ENCODE data around the gene TESK1. TPM values are rescaled to one million over a fixed set of nuclear protein-coding genes. Genes with fewer than 3 reads are reported as not detected.
"Not testable (repeated sequence)": the region's sequence is repeated elsewhere in the genome, so short reads cannot be mapped to it uniquely, and the experiment has no call there.

TESK1 gene
- total RNA-seq, 1 donor from 2014 or later: 63.5 TPM

DNA sequence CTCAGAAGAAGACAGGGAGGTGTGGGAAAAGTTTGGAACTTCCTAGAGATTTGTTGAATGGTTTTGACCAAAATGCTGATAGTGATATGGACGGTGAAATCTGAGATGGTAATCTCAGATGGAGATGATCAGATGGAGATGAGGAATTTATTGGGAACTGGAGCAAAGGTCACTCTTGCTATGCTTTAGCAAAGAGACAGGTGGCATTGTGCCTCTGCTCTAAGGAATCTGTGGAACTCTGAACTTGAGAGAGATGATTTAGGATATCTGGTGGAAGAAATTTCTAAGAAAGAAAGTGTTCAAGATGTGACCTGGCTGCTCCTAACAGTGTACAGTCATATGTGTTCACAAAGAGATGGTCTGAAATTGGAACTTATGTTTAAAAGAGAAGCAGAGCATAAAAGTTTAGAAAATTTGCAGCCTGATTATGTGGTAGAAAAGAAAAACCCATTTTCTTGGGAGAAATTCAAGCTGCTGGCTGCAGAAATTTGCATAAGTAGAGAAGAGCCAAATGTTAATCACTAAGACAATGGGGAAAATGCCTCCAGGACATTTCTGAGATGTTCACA lies 25.3 kb upstream of the TESK1 start:
- DNase-seq (ENCODE audit: low read depth): not testable (repeated sequence)

GRCh38 chr9:35583521-35583920 lies 21.5 kb upstream of the TESK1 start:
- not testable (repeated sequence) for DNase-seq (ENCODE audit: low read depth)

- not testable (repeated sequence) for DNase-seq (ENCODE audit: low read depth)
These were observed 20.4 kb upstream of the TESK1 start for GRCh38 chr9:35584681-35585080.

DNA sequence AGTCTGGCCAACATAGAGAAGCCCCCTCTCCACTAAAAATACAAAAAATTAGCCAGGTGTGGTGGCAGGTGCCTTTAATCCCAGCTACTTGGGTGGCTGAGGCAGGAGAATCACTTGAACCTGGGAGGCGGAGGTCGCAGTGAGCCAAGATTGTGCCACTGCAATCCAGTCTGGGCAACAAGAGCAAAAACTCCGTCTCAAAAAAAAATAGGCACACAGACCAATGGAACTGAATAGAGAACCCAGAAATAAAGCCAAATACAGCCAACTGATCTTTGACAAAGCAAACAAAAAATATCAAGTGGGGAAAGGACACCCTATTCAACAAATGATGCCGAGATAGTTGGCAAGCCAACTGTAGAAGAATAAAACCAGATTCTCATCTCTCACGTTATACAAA lies 16.6 kb upstream of the TESK1 start:
- DNase-seq (ENCODE audit: low read depth): not testable (repeated sequence)

- no peak for DNase-seq (ENCODE audit: low read depth)
These were observed 11.5 kb upstream of the TESK1 start for GRCh38 chr9:35593581-35593980.

GRCh38 chr9:35594471-35594870 lies 10.6 kb upstream of the TESK1 start:
- no peak for DNase-seq (ENCODE audit: low read depth)

- not testable (repeated sequence) for DNase-seq (ENCODE audit: low read depth)
These were observed 8.2 kb upstream of the TESK1 start for GRCh38 chr9:35596907-35597306.

DNA sequence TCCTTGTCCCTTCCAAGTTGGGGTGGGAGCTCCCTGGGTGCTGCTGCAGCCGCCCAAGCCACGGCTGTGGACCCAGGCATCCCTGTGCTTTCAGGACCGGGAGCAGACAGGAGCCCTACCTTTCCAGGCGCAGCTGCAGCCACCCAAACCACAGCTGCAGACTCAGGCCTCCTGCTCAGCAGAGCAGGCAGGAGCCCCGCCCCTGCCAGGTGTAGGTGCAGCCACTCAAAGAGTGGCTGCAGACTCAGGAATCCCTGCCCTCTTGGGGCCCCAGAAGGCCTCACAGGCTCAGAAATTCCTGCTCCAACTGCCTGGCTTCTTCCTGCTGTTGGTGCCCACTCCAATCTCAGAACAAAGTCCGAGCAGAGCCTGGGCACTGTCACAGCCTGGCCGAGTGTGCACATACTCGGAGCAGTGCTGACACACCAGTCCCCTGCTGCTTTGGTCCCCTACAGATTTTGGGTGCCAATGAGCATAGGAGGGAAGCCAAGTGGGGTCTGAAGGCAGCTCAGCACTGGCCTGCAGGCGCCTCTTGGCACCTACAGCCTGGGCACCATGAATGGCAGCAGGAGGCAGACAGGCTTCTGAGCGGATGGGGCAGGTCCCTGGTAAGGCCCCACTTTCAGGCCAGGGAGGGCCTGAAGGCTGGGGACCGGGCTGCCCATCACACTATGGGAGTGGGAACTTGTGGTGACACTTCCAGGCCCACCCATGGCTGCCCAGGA lies 6.0 kb upstream of the TESK1 start:
- DNase-seq (ENCODE audit: low read depth): no peak

GRCh38 chr9:35599763-35600604 lies 5.1 kb upstream of the TESK1 start:
- no peak for DNase-seq (ENCODE audit: low read depth)

DNA sequence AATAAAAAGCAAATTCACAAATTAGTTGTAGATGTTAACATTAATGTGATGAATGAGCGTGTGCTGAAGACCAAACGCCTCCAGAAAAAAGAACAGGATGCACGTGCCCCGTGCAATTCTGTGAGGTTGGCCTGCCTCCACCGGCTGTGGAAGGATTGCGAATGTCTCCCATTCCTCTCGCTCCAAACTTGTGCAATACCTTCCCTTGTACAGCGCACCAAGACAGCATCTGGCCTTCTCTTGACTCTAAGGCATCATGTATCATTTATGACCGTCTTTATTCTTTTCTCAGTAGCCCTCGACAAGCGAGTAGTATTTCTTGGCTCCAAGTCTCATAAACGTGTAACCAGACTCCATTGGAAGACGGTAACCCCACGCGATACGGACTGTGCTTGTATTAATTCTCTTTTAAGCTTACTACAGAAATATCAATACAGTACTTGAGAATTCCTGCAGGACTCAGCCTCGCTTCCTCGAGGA lies 1.5 kb upstream of the TESK1 start:
- DNase-seq (ENCODE audit: low read depth): peak; percentile 76

DNA sequence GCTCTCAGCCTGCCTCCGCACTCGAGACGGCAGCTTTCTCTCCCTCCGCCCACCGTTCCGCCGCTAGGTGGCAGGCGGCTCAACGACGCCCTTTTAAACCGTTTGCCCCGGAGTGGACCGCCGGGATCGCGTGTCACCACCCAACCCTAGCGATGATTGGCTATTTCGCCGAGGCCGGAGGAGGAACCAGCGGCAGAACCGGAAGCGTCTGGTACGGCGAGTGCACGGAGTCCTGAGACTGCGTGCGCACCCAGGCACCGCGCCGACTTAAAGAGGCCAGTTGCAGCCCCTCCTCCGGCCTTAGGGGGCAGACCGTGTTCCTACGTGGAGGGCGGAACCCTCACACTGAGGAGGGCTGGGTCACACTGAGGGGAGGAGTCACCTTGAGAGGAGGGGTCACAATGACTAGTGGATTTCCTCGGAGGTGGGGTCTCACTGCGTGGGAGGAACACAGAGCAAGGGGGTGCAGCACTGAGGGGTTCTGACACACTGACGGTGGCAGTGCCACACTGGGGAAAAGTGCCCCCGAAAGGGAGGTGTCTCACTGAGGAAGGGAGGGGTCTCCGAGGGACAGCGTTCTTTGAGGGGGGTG lies 980 bp upstream of the TESK1 start:
- peak; percentile 100 for DNase-seq (ENCODE audit: low read depth)

- no peak for DNase-seq (ENCODE audit: low read depth)
These were observed 482 bp downstream of the TESK1 start for GRCh38 chr9:35605351-35606137.

GRCh38 chr9:35606138-35606504 lies 1.1 kb downstream of the TESK1 start:
- peak; percentile 59 for DNase-seq (ENCODE audit: low read depth)

DNA sequence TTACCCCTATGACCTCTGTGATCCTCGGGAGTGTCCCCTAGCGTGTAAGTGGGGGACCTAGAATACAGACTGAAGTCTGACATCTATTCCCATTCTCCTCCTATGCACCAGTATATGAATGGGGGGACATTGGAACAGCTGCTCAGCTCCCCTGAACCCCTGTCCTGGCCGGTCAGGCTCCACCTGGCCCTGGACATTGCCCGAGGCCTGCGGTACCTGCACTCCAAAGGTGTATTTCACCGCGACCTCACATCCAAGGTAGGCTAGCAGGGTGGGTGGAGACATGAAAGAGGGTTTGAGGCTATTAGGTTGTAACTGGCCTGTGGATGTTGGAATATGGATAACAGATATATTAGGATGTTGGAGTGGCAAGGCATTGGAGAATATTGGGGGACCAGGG lies 1.7 kb downstream of the TESK1 start:
- DNase-seq (ENCODE audit: low read depth): no peak

GRCh38 chr9:35608221-35608620 lies 3.2 kb downstream of the TESK1 start:
- DNase-seq (ENCODE audit: low read depth): no peak

DNA sequence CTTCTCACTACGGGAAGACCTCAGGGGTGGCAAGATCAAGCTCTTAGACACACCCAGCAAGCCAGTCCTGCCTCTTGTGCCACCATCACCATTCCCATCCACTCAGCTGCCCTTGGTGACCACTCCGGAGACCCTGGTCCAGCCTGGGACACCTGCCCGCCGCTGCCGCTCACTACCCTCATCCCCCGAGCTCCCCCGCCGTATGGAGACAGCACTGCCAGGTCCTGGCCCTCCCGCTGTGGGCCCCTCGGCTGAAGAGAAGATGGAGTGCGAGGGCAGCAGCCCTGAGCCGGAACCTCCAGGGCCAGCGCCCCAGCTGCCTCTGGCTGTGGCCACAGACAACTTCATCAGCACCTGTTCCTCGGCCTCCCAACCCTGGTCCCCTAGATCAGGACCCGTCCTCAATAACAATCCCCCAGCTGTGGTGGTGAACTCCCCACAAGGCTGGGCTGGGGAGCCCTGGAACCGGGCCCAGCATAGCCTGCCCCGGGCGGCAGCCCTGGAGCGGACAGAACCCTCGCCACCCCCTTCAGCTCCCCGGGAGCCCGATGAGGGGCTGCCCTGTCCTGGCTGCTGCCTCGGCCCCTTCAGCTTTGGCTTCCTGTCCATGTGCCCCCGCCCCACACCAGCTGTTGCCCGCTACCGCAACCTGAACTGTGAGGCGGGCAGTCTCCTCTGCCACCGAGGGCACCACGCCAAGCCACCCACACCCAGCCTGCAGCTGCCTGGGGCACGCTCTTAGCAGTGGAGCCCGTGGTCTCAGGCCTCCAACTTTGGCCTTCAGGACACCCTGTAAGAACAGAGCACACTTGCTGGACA lies 4.1 kb downstream of the TESK1 start:
- DNase-seq (ENCODE audit: low read depth): peak; percentile 98

DNA sequence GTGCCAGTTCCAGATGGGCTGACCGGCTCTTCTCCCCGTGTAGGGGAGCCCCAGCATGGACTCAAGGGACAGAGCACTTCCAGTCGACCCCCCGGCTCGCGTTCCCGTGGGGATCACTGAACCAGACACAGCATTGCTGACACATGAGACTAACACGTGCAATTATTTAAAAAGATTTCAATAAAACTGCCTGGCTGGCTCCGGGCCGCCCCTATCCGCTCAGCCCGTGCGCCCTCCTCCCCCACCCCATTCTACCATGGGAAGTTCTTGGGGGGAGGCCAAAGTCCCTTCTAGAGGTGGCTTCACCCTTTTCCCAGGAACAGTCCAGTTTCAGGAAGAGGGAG lies 4.7 kb downstream of the TESK1 start:
- DNase-seq (ENCODE audit: low read depth): no peak

GRCh38 chr9:35611230-35611797 lies 6.3 kb downstream of the TESK1 start:
- DNase-seq (ENCODE audit: low read depth): peak; percentile 57

GRCh38 chr9:35612066-35612465 lies 7.0 kb downstream of the TESK1 start:
- DNase-seq (ENCODE audit: low read depth): not testable (repeated sequence)

DNA sequence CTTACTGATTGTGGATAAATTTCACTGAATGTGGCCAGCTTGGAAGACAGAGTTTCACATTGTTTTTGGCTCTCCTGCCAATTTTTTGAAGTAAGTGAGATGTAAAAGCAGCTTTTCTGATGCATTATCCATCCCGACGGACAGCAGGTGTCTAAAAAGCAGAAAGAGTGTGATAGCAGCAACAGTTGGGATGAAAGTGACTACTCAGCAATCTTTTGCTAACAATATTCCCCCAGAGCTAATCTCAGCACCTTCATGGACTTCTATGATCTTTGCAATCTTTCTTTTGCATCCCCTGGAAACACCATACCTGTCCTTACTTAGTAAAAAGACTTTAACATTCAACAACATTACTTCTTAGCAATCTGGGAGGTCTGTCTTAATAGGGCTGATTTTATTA lies 7.8 kb downstream of the TESK1 start:
- no peak for DNase-seq (ENCODE audit: low read depth)

Measured in myocyte (in vitro differentiated cells).